HCT116 (cell line): ENCODE results near the gene FOXB1.

Experiments
- ELF1 ChIP-seq: IDR thresholded peaks from 2 replicates; pipeline ENCODE4 v1.6.1; 2012; ENCODE audit warnings: low read depth, borderline replicate concordance
- POLR2A ChIP-seq: IDR thresholded peaks from 2 replicates; pipeline ENCODE4 v1.7.0; 2011; ENCODE audit warnings: borderline replicate concordance; ENCODE audit not compliant: insufficient read depth, insufficient read length; ENCODE audit errors: extremely low read depth
- POLR2AphosphoS5 ChIP-seq: IDR thresholded peaks from 2 replicates; pipeline ENCODE4 v1.6.1; 2011; ENCODE audit warnings: mild to moderate bottlenecking, low read depth, low read length, moderate library complexity
- RAD21 ChIP-seq: IDR thresholded peaks from 2 replicates; pipeline ENCODE4 v1.6.1; 2012; ENCODE audit warnings: low read depth, mild to moderate bottlenecking
- YY1 ChIP-seq: IDR thresholded peaks from 2 replicates; pipeline ENCODE4 v1.6.1; 2011; ENCODE audit warnings: low read length, low read depth, moderate library complexity, mild to moderate bottlenecking; ENCODE audit not compliant: insufficient replicate concordance; ENCODE audit errors: extremely low read depth
- TF ChIP-seq, protein P1 (sequence below), 3 experiments: fragments of 200-600 bp in 1 of 3; sonication (generic) in 1 of 3; IDR thresholded peaks in 2 of 3; conservative IDR thresholded peaks in 1 of 3; 2 replicates each; pipeline ENCODE4 v1.5.1; 2012 to 2017; ENCODE audit warnings: low read depth in 2 of 3, low read length in 2 of 3, antibody characterized with exemption in 1 of 3, borderline replicate concordance in 1 of 3, control low read depth in 1 of 3, mild to moderate bottlenecking in 1 of 3, mixed read lengths in 1 of 3, mixed run types in 1 of 3, moderate library complexity in 1 of 3; ENCODE audit not compliant: insufficient read depth in 1 of 3
- TF ChIP-seq, protein P2 (sequence below): IDR thresholded peaks from 2 replicates; pipeline ENCODE4 v1.6.1; 2012

DNA sequence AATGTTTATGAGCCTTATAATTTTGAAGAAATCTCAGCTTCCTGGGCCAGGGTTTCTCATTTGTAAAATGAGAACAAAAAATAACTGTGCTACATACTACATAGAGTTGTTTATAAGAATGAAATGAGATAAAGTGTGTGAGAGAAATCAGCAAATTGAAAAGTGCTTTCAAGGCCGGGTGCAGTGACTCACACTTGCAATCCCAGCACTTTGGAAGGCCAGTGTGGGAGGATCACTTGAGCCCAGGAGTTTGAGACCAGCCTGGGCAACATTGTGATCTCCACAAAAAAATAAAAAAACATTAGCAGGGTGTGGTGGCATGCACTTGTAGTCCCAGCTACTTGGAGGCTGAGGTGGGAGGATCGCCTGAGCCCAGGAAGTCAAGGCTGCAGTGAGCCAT is 22.4 kb downstream of the FOXB1 start:
- TF ChIP-seq, protein P1, sequence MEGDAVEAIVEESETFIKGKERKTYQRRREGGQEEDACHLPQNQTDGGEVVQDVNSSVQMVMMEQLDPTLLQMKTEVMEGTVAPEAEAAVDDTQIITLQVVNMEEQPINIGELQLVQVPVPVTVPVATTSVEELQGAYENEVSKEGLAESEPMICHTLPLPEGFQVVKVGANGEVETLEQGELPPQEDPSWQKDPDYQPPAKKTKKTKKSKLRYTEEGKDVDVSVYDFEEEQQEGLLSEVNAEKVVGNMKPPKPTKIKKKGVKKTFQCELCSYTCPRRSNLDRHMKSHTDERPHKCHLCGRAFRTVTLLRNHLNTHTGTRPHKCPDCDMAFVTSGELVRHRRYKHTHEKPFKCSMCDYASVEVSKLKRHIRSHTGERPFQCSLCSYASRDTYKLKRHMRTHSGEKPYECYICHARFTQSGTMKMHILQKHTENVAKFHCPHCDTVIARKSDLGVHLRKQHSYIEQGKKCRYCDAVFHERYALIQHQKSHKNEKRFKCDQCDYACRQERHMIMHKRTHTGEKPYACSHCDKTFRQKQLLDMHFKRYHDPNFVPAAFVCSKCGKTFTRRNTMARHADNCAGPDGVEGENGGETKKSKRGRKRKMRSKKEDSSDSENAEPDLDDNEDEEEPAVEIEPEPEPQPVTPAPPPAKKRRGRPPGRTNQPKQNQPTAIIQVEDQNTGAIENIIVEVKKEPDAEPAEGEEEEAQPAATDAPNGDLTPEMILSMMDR (IDR thresholded peaks at IDR 0.05 in 2 of 3, conservative IDR thresholded peaks at IDR 0.05 in 1 of 3; ENCODE audit: borderline replicate concordance in 1 of 3, insufficient read depth in 1 of 3, low read depth in 2 of 3, low read length in 2 of 3), result no peak
- TF ChIP-seq POLR2AphosphoS5 (no peak), ELF1 (no peak), RAD21 (no peak), POLR2A (no peak), YY1 (no peak)
- TF ChIP-seq, protein P2, sequence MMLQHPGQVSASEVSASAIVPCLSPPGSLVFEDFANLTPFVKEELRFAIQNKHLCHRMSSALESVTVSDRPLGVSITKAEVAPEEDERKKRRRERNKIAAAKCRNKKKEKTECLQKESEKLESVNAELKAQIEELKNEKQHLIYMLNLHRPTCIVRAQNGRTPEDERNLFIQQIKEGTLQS, result no peak
